Skeletal muscle satellite cell (primary cell): Measurements from ENCODE around the gene CHST8.

ENCODE experiments used
- H3K27me3 ChIP-seq: 2 replicates; pipeline ENCODE4 v1.7.0; 2013; ENCODE audit warnings: low read length; ENCODE audit not compliant: control insufficient read depth, insufficient read depth
- H3K36me3 ChIP-seq: 2 replicates; pipeline ENCODE4 v1.7.0; 2013; ENCODE audit warnings: mild to moderate bottlenecking, control low read depth, low read length; ENCODE audit not compliant: insufficient read depth
- H3K4me1 ChIP-seq: 2 replicates; pipeline ENCODE4 v1.7.0; 2013; ENCODE audit warnings: low read length; ENCODE audit not compliant: control insufficient read depth, insufficient read depth
- H3K4me2 ChIP-seq: 2 replicates; pipeline ENCODE4 v1.7.0; 2013; ENCODE audit warnings: mild to moderate bottlenecking, low read length
- H3K4me3 ChIP-seq: 2 replicates; pipeline ENCODE4 v1.7.0; 2013; ENCODE audit warnings: low read length
- H3K9ac ChIP-seq: 2 replicates; pipeline ENCODE4 v1.7.0; 2013; ENCODE audit warnings: mild to moderate bottlenecking, low read depth, low read length, moderate library complexity
- H3K9me3 ChIP-seq: replicated peaks from 2 replicates; pipeline ENCODE4 v1.7.0; 2013; ENCODE audit warnings: mild to moderate bottlenecking, control low read depth, low read length

Gene CHST8

GRCh38 chr19:33796164-33796875 is 174.6 kb downstream of the CHST8 start, which contains the start of gene KCTD15:
Gene KCTD15, plus strand, starts transcription at chr19:33796870. Its CDS starts 3,585 bp downstream, at chr19:33800455.
- Histone ChIP-seq H3K27me3 (peaks cover 9% of the 10 kb centered on the region), H3K9me3 (no peaks in the 10 kb centered on the region), H3K4me3 (peak within 1 kb of the TSS; percentile 89), H3K4me2 (peak within 1 kb of the TSS; percentile 96), H3K4me1 (peaks cover 6% of the 10 kb centered on the region), H3K36me3 (no peaks in the 10 kb centered on the region), H3K9ac (peak within 1 kb of the TSS; percentile 87)

- H3K4me2 ChIP-seq = peak overlapping the region; percentile 96
- H3K36me3 ChIP-seq = peaks cover 13% of the 10 kb centered on the region
- H3K4me1 ChIP-seq = peaks cover 6% of the 10 kb centered on the region
- H3K27me3 ChIP-seq = no peaks in the 10 kb centered on the region
- H3K9ac ChIP-seq = peak overlapping the region; percentile 69
- H3K4me3 ChIP-seq = peak overlapping the region; percentile 83
- H3K9me3 ChIP-seq = no peaks in the 10 kb centered on the region
These were observed 176.3 kb downstream of the CHST8 start for GRCh38 chr19:33797802-33798671.

GRCh38 chr19:33798681-33799111 is 176.9 kb downstream of the CHST8 start:
- Histone ChIP-seq H3K36me3 (peaks cover 13% of the 10 kb centered on the region), H3K27me3 (no peaks in the 10 kb centered on the region), H3K4me1 (peaks cover 6% of the 10 kb centered on the region), H3K4me2 (peak overlapping the region; percentile 96), H3K4me3 (no peak overlapping the region), H3K9ac (no peak overlapping the region), H3K9me3 (no peaks in the 10 kb centered on the region)

- Histone ChIP-seq H3K9me3 (no peaks in the 10 kb centered on the region), H3K4me3 (no peak overlapping the region), H3K27me3 (no peaks in the 10 kb centered on the region), H3K9ac (no peak overlapping the region), H3K36me3 (peaks cover 13% of the 10 kb centered on the region), H3K4me1 (peaks cover 6% of the 10 kb centered on the region), H3K4me2 (no peak overlapping the region)
These were observed 177.7 kb downstream of the CHST8 start for GRCh38 chr19:33799476-33799875.

DNA sequence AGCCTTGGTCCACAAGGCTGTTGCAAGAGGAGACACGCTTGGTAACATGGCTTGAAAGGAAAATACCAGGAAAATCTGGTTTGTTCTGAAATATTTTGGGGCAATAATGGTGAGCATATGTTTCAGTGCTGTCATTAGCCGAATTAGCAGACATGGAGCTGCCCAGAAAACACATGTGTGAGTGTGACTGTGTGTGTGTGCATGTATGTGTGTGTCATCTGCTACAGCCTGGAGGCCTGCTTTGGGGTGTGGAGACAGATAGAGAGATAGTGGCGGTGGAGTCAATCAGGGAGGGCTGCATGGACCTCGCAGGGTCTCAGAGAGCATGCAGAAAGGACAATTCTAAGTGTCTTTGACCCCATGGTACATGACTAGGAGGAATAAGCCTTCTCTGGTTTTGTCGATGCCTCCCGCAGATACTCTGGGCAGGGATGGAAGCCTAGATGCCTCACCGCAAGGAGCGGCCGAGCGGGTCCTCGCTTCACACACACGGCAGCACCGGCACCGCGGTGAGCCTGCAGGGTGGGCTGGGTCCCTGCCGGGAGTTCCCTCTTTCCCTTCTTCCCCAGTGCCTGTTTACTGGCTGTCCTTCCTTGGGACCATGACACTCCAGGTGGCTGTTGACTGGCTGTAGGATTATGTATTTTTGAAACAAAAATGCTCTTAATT is 178.4 kb downstream of the CHST8 start:
- H3K9me3 ChIP-seq = no peaks in the 10 kb centered on the region
- no peak overlapping the region for H3K4me2 ChIP-seq
- H3K27me3 ChIP-seq = no peaks in the 10 kb centered on the region
- no peaks in the 10 kb centered on the region for H3K4me1 ChIP-seq
- H3K4me3 ChIP-seq = no peak overlapping the region
- peaks cover 13% of the 10 kb centered on the region for H3K36me3 ChIP-seq
- no peak overlapping the region for H3K9ac ChIP-seq

DNA sequence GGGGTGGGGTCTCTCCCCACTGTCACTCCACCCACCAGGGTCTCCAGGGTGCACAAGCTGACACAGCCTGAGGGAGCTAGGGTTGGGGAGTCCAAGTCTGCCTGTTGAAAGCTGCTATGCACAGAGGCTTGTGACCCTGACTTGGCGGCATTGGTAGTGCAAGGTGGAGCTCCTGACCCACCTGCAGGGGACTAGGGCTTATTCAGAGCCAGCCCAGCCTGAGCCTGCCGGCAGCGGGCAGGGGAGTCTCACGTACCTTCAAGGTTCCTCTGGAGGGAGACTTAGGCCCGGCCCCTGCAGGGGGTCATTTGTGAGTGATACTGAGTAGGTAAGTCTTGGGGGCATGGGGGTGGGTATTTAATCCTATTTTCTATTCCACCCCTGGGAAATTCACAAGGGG is 179.7 kb downstream of the CHST8 start:
- Histone ChIP-seq H3K36me3 (peaks cover 13% of the 10 kb centered on the region), H3K4me3 (no peak overlapping the region), H3K27me3 (no peaks in the 10 kb centered on the region), H3K9ac (no peak overlapping the region), H3K4me2 (no peak overlapping the region), H3K9me3 (no peaks in the 10 kb centered on the region), H3K4me1 (no peaks in the 10 kb centered on the region)

GRCh38 chr19:33802001-33802400 is 180.2 kb downstream of the CHST8 start:
- Histone ChIP-seq H3K9ac (no peak overlapping the region), H3K36me3 (peaks cover 18% of the 10 kb centered on the region), H3K27me3 (no peaks in the 10 kb centered on the region), H3K9me3 (no peaks in the 10 kb centered on the region), H3K4me3 (no peak overlapping the region), H3K4me1 (no peaks in the 10 kb centered on the region), H3K4me2 (no peak overlapping the region)

DNA sequence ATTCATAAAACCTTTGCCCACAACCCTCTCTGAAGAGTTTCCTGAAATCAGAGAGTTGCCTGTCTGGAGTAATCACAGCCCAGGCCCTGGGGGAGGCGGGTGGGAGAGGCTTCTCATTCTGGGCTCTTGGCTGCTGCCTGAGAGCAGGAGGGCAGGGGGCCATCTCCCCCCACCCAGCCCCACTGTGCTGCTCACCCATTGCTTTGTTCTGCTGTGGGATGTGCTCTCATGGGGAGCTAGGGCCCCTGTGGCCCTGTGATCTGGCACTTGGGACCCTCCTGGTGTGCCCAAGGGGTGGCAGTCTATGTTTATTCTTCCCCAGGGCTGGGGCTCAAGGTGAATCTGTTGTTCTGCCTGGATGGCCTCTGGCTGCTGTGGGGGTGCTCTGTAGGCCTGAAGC is 181.0 kb downstream of the CHST8 start:
- H3K4me2 ChIP-seq = no peak overlapping the region
- no peak overlapping the region for H3K4me3 ChIP-seq
- H3K9ac ChIP-seq = no peak overlapping the region
- H3K27me3 ChIP-seq = no peaks in the 10 kb centered on the region
- peaks cover 18% of the 10 kb centered on the region for H3K36me3 ChIP-seq
- no peaks in the 10 kb centered on the region for H3K9me3 ChIP-seq
- no peaks in the 10 kb centered on the region for H3K4me1 ChIP-seq

- Histone ChIP-seq H3K4me3 (no peak overlapping the region), H3K27me3 (no peaks in the 10 kb centered on the region), H3K4me2 (no peak overlapping the region), H3K9ac (no peak overlapping the region), H3K36me3 (peaks cover 18% of the 10 kb centered on the region), H3K9me3 (no peaks in the 10 kb centered on the region), H3K4me1 (no peaks in the 10 kb centered on the region)
These were observed 181.6 kb downstream of the CHST8 start for GRCh38 chr19:33803383-33803782.

GRCh38 chr19:33804021-33804799 is 182.5 kb downstream of the CHST8 start:
- Histone ChIP-seq H3K9me3 (no peaks in the 10 kb centered on the region), H3K4me2 (no peak overlapping the region), H3K4me1 (no peaks in the 10 kb centered on the region), H3K9ac (no peak overlapping the region), H3K4me3 (no peak overlapping the region), H3K27me3 (no peaks in the 10 kb centered on the region), H3K36me3 (peaks cover 18% of the 10 kb centered on the region)

- peaks cover 18% of the 10 kb centered on the region for H3K36me3 ChIP-seq
- H3K4me2 ChIP-seq = no peak overlapping the region
- H3K9ac ChIP-seq = no peak overlapping the region
- H3K4me3 ChIP-seq = no peak overlapping the region
- no peaks in the 10 kb centered on the region for H3K4me1 ChIP-seq
- no peaks in the 10 kb centered on the region for H3K27me3 ChIP-seq
- no peaks in the 10 kb centered on the region for H3K9me3 ChIP-seq
These were observed 183.6 kb downstream of the CHST8 start for GRCh38 chr19:33805313-33805712.
